ENCODE results near the gene LPP.

DNA sequence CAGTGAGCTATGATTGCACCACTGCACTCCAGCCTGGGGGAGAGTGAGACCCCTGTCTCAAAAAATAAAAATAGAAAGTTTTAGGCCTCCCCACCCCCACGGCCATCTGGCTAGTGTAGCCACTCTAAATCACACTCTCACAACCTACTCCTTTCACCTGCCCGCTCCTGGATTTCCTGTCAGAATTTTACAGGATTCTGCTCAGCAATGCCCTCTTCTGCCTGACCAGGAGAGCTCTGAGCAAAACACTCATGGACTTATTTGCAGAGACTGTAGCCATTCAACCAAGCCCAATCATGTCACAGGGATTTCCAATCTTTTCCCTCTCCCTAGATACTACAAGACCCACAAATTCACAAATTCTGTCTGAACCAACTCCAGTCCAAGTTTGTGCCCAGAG, 775.2 kb downstream of the LPP start:
- TF ChIP-seq BRF1 (IDR thresholded peaks at IDR 0.05; ENCODE audit: borderline replicate concordance, extremely low read depth, insufficient read length) (no peak), NR3C1 (CRISPR knock-in tag; IDR thresholded peaks at IDR 0.05) (no peak), FOXK2 (conservative IDR thresholded peaks at IDR 0.05 in 1 of 2, IDR thresholded peaks at IDR 0.05 in 1 of 2; ENCODE audit: low read depth in 2 of 2) (no peak), ZBTB12 (CRISPR knock-in tag; IDR thresholded peaks at IDR 0.05) (no peak), CHD2 (IDR thresholded peaks at IDR 0.05; ENCODE audit: low read depth, low read length) (no peak), FOXK1 (CRISPR knock-in tag; IDR thresholded peaks at IDR 0.05; ENCODE audit: borderline replicate concordance) (no peak), CTCF (IDR thresholded peaks at IDR 0.05 in 2 of 3, conservative IDR thresholded peaks at IDR 0.05 in 1 of 3; ENCODE audit: insufficient read depth in 2 of 3, low read depth in 1 of 3, low read length in 3 of 3) (no peak), ZBTB33 (CRISPR knock-in tag; IDR thresholded peaks at IDR 0.05) (no peak)

Measured in K562 (cell line).